Measurements from ENCODE around the gene MCEE. TPM values are rescaled to one million over a fixed set of nuclear protein-coding genes. Genes with fewer than 3 reads are reported as not detected.

Gene MCEE
- total RNA-seq, 4 donors from 2014 or later = 15.7 to 24.2 (median 18.3) TPM

DNA sequence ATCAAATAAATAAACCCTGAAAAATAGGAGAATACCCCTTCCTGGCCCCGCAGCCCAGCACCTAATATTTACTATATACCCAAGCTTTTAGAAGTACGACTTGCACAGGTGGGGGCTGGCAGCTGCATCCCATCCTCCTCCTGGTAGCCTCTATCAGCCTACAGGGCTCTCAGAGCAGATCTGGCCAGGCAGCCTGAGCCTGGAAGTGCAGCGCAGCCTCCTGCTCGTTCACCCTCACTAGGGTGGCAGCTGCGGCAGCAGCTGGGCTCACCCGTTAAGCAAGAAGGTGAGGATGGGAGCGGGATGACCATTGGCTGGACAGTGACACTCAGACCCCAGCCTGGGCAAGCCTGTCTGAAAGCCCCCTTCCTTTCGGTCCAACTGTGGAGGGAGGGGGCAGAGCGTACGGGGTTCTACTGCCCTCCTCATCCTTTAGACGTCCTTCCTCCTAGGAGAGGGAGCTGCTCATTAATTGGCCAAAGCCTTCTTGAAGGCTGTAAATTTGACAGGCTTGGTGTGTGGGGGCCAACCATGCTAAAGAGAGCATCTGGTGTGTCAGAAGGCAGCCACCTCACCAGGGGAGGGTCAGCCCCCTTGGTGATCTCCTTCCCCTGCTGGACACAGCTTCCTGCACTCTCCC is 23.7 kb upstream of the MCEE start:
- Histone ChIP-seq H3K9me3 (no peaks in the 10 kb centered on the region), H3K36me3 (peaks cover 8 to 17% of the 10 kb centered on the region in 2 donors), H3K4me3 (replicated peaks in 1 of 3) (no peak overlapping the region), H3K27me3 (no peaks in the 10 kb centered on the region), H3K4me1 (peaks cover 0 to 8% of the 10 kb centered on the region in 2 donors), H3K27ac (no peak overlapping the region)
- DNase-seq = no peak
- WGBS, 2 donors = 78 to 82% methylated on average over 10 of the region's 11 CpGs
- intact Hi-C loops (cut with DNase I) = no loop called here
- no peak for TF ChIP-seq POLR2A (IDR thresholded peaks at IDR 0.05)
- TF ChIP-seq, protein P1, sequence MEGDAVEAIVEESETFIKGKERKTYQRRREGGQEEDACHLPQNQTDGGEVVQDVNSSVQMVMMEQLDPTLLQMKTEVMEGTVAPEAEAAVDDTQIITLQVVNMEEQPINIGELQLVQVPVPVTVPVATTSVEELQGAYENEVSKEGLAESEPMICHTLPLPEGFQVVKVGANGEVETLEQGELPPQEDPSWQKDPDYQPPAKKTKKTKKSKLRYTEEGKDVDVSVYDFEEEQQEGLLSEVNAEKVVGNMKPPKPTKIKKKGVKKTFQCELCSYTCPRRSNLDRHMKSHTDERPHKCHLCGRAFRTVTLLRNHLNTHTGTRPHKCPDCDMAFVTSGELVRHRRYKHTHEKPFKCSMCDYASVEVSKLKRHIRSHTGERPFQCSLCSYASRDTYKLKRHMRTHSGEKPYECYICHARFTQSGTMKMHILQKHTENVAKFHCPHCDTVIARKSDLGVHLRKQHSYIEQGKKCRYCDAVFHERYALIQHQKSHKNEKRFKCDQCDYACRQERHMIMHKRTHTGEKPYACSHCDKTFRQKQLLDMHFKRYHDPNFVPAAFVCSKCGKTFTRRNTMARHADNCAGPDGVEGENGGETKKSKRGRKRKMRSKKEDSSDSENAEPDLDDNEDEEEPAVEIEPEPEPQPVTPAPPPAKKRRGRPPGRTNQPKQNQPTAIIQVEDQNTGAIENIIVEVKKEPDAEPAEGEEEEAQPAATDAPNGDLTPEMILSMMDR (IDR thresholded peaks at IDR 0.05) = no peak

DNA sequence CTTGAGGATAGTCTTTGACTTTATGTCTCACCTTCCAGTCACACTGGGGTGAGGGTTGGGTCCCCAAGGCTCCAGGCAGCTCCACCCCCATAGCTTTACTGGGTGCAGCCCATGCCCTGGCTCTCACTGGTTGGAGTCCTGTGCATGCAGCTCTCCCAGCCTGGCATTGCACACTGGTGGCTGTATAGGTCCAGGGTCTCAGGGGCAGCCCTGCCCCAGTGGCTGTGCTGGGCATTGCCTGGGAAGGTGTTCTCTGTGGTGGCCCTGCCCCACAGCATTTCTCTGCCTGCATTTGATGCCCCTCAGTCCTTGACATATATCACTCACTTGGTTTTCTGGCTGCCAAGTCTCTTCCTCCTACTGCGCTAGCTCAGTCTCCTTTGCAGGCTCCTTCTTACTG is 21.6 kb upstream of the MCEE start:
- H3K9me3 ChIP-seq = no peaks in the 10 kb centered on the region
- intact Hi-C loops (cut with DNase I) = no loop called here
- H3K4me3 ChIP-seq (replicated peaks in 1 of 3) = no peak overlapping the region
- H3K27ac ChIP-seq = no peak overlapping the region
- no peaks in the 10 kb centered on the region for H3K27me3 ChIP-seq
- WGBS, 2 donors = 100% methylated on average over 1 of the region's 1 CpG
- no peaks in the 10 kb centered on the region for H3K4me1 ChIP-seq
- TF ChIP-seq, protein P1 (IDR thresholded peaks at IDR 0.05) = no peak
- TF ChIP-seq POLR2A (IDR thresholded peaks at IDR 0.05) = no peak
- DNase-seq = no peak
- peaks cover 20 to 38% of the 10 kb centered on the region in 2 donors for H3K36me3 ChIP-seq

DNA sequence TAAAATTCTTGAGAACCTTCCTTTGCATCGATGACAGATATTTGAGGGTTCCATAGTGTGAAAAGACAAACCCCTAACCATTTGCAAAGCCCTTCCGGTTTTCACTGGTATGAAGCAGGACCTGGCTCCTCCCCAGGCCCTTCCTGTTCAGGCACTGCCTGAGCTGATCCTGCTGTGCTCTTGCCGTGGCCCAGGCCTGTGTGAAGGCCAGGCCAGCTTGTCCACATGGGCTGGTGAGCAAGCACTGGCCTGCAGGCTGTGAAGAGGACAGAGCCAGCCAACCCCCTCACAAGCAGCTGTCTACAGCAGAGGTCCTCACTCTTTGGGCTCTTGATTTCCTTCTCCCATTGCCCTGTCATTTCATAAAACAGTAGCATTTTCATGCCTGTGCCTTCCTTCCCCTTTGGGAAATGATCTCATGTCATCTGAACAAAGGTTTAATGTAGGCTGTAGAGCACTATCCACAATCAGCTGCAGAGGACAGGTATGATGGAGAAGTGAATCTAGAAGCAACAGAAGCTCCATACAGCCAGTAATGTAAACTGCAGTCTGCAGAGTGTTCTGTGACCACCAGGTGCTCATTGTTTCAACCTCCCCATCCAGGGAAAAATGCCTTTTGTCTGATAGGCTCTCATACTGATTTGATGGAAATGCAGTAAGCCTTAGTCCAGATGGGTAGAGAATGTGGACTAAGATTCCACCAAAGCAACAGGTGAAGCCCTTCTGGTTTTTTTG is 20.2 kb upstream of the MCEE start:
- intact Hi-C loops (cut with DNase I) = no loop called here
- WGBS, 2 donors = 59 to 70% methylated on average over 3 of the region's 3 CpGs
- no peaks in the 10 kb centered on the region for H3K27me3 ChIP-seq
- H3K9me3 ChIP-seq = no peaks in the 10 kb centered on the region
- no peak overlapping the region for H3K27ac ChIP-seq
- H3K4me3 ChIP-seq (replicated peaks in 1 of 3) = no peak overlapping the region
- H3K36me3 ChIP-seq = peaks cover 26 to 51% of the 10 kb centered on the region in 2 donors
- no peak for TF ChIP-seq POLR2A (IDR thresholded peaks at IDR 0.05)
- TF ChIP-seq, protein P1 (IDR thresholded peaks at IDR 0.05) = no peak
- DNase-seq = no peak
- no peaks in the 10 kb centered on the region for H3K4me1 ChIP-seq

DNA sequence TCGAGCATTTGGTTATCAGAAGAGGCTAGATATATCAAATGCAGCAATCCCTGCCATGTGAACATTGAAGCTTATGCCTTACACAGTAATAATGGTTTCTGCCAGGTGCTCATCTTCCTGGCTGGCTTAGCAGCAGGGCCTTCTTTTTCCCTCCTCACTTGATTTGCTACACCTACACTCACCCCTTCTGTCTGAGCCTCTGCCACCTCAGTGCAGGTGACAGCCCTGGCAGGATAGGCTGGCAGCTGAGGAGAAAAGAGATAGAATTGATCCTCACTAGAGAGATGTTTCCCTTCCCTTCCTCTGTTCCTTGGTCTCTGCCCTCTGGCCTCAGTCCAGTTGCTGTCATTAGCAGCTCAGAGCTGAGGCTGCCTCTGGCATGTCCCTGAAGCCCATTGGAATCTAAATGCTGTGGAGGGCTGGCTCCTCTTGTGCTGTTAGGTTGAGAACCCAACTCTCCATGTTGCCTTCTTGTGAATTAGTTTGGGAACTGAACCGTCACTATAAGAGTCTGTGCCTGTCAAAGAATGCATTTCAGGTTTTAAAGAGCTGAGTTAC is 18.6 kb upstream of the MCEE start:
- H3K27me3 ChIP-seq = no peaks in the 10 kb centered on the region
- peaks cover 43 to 65% of the 10 kb centered on the region in 2 donors for H3K36me3 ChIP-seq
- no peak overlapping the region for H3K27ac ChIP-seq
- TF ChIP-seq, protein P1 (IDR thresholded peaks at IDR 0.05) = no peak
- TF ChIP-seq POLR2A (IDR thresholded peaks at IDR 0.05) = no peak
- 90 to 97% methylated on average over 2 of the region's 2 CpGs for WGBS, 2 donors
- H3K9me3 ChIP-seq = no peaks in the 10 kb centered on the region
- H3K4me1 ChIP-seq = no peaks in the 10 kb centered on the region
- no peak for DNase-seq
- intact Hi-C loops (cut with DNase I) = no loop called here
- no peak overlapping the region for H3K4me3 ChIP-seq (replicated peaks in 1 of 3)

DNA sequence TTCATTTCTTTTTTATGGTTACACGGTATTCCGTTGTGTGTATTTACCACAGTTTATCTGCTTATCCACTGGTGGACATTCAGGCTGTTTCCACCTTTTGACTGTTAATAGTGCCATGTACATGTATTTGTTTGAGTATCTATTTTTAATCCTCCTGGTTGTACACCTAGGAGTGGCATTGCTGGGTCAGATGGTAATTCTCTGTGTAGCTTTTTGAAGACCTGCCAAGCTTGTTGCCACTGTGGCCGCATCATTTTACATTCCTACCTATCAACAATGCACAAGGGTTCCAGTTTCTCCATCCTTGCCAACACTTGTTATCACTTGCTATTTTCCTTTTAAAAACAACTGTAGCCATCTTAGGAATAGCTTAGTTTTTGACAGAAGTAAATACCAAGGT is 13.8 kb upstream of the MCEE start:
- no peaks in the 10 kb centered on the region for H3K9me3 ChIP-seq
- H3K4me1 ChIP-seq = no peaks in the 10 kb centered on the region
- no peak overlapping the region for H3K4me3 ChIP-seq (replicated peaks in 1 of 3)
- H3K27me3 ChIP-seq = no peaks in the 10 kb centered on the region
- no peak for DNase-seq
- no peak overlapping the region for H3K27ac ChIP-seq
- peaks cover 67 to 91% of the 10 kb centered on the region in 2 donors for H3K36me3 ChIP-seq
- 93 to 94% methylated on average over 3 of the region's 3 CpGs for WGBS, 2 donors
- TF ChIP-seq, protein P1 (IDR thresholded peaks at IDR 0.05) = no peak
- intact Hi-C loops (cut with DNase I) = no loop called here

All from thyroid gland (tissue), 4 donors.